Esophagus muscularis mucosa (tissue), 4 donors: ENCODE data around the gene USP48. TPM values are rescaled to one million over a fixed set of nuclear protein-coding genes. Genes with fewer than 3 reads are reported as not detected.

Experiments
- DNase-seq: peaks from one replicate; pipeline ENCODE4 v3.0.0-alpha.2; 2017; ENCODE audit errors: extremely low spot score
- H3K27ac ChIP-seq, 4 donors: fragments of 200-600 bp; sonication (generic); replicated peaks in 1 of 4; 1 replicate in 3 of 4; 2 replicates in 1 of 4; pipeline ENCODE4 v1.5.1; 2016 to 2019; ENCODE audit warnings: mild to moderate bottlenecking in 1 of 4
- H3K27me3 ChIP-seq, 4 donors: fragments of 200-600 bp; sonication (generic); one replicate each; pipeline versions ENCODE4 v1.5.1 to v1.6.0; 2016 to 2019
- H3K36me3 ChIP-seq, 4 donors: fragments of 200-600 bp; sonication (generic); one replicate each; pipeline ENCODE4 v1.5.1; 2016 to 2019
- H3K4me1 ChIP-seq, 4 donors: fragments of 200-600 bp; sonication (generic); one replicate each; pipeline ENCODE4 v1.5.1; 2016 to 2019
- H3K4me3 ChIP-seq, 4 donors: fragments of 200-600 bp; sonication (generic); 1 replicate in 2 of 4; 2 replicates in 2 of 4; pipeline ENCODE4 v1.5.1; 2016 to 2019; ENCODE audit warnings: mild to moderate bottlenecking in 4 of 4, moderate library complexity in 1 of 4
- H3K9me3 ChIP-seq, 4 donors: fragments of 200-600 bp; sonication (generic); 1 replicate in 3 of 4; 2 replicates in 1 of 4; pipeline ENCODE4 v1.5.1; 2016 to 2019
- CTCF ChIP-seq, 3 experiments: fragments of 200-600 bp in 2 of 3; fragments of 450-650 bp in 1 of 3; sonication (generic) in 2 of 3; IDR thresholded peaks; one replicate each; pipeline ENCODE4 v1.5.1; 2017 to 2019; ENCODE audit warnings: antibody characterized with exemption in 3 of 3, mild to moderate bottlenecking in 2 of 3, moderate library complexity in 1 of 3
- EP300 ChIP-seq: sonication (generic); formaldehyde crosslinking; IDR thresholded peaks from one replicate; pipeline ENCODE4 v1.6.1; 2017; ENCODE audit warnings: antibody characterized with exemption
- POLR2A ChIP-seq: fragments of 450-650 bp; IDR thresholded peaks from one replicate; pipeline ENCODE4 v1.6.1; 2017; ENCODE audit warnings: antibody characterized with exemption, moderate library complexity, mild to moderate bottlenecking, low read depth
- POLR2AphosphoS5 ChIP-seq, 2 donors: sonication (generic); formaldehyde crosslinking; IDR thresholded peaks; one replicate each; pipeline ENCODE4 v1.6.1; 2017; ENCODE audit warnings: antibody characterized with exemption in 2 of 2
- WGBS: methylation state at CpG from one replicate; pipeline ENCODE4 v1.1.5; 2018; 5-methylcytosine and 5-hydroxymethylcytosine counted together
- intact Hi-C: fragments of 100-400 bp; cut with DNase I; formaldehyde crosslinking; loops from one replicate; pipeline ENCODE4 v1.15.1; 2023
- total RNA-seq, 4 donors: library from RNA; depleted of rRNA; stranded (reverse); fragments of >200 nt; gene quantifications; one replicate each; pipeline versions ENCODE4 v1.1.0 to v1.2.1, GENCODE V29; 2016

The USP48 gene
- total RNA-seq, 4 donors from 2014 or later = 29.3 to 46.5 (median 37.7) TPM

GRCh38 chr1:21689661-21690372 lies 93.1 kb downstream of the USP48 start:
- Histone ChIP-seq H3K27ac (no peak overlapping the region), H3K9me3 (peaks cover 0 to under 1% (median 0%) of the 10 kb centered on the region in 4 donors), H3K36me3 (peaks cover 38 to 100% (median 92%) of the 10 kb centered on the region in 4 donors), H3K27me3 (no peaks in the 10 kb centered on the region), H3K4me3 (no peak overlapping the region), H3K4me1 (no peaks in the 10 kb centered on the region)
- whole genome bisulfite sequencing = 94% methylated on average over 6 of the region's 6 CpGs
- DNase-seq = no peak
- TF ChIP-seq POLR2A = no peak
- no peak for TF ChIP-seq EP300
- no peak for TF ChIP-seq POLR2AphosphoS5 (IDR thresholded peaks at IDR 0.05)
- TF ChIP-seq CTCF (IDR thresholded peaks at IDR 0.05) = no peak
- intact Hi-C loops = no loop called here

- no peaks in the 10 kb centered on the region for H3K27me3 ChIP-seq
- H3K4me1 ChIP-seq = no peaks in the 10 kb centered on the region
- intact Hi-C loops = no loop called here
- H3K36me3 ChIP-seq = peaks cover 31 to 96% (median 80%) of the 10 kb centered on the region in 4 donors
- H3K4me3 ChIP-seq = no peak overlapping the region
- WGBS = 88% methylated on average over 2 of the region's 2 CpGs
- peaks cover 0 to 3% (median 0%) of the 10 kb centered on the region in 4 donors for H3K9me3 ChIP-seq
- TF ChIP-seq POLR2A = no peak
- no peak overlapping the region for H3K27ac ChIP-seq
- no peak for DNase-seq
Measured at GRCh38 chr1:21687081-21687529, 95.8 kb downstream of the USP48 start.

- Histone ChIP-seq H3K36me3 (peaks cover 30 to 93% (median 75%) of the 10 kb centered on the region in 4 donors), H3K4me3 (no peak overlapping the region), H3K27ac (no peak overlapping the region), H3K27me3 (no peaks in the 10 kb centered on the region), H3K9me3 (peaks cover 0 to 3% (median 0%) of the 10 kb centered on the region in 4 donors), H3K4me1 (no peaks in the 10 kb centered on the region)
- DNase-seq = no peak
- intact Hi-C loops = no loop called here
- TF ChIP-seq POLR2A = no peak
- WGBS = 96% methylated on average over 4 of the region's 4 CpGs
Measured at GRCh38 chr1:21685946-21686678, 96.8 kb downstream of the USP48 start.

- intact Hi-C loops = no loop called here
- Histone ChIP-seq H3K27ac (no peak overlapping the region), H3K4me3 (no peak overlapping the region), H3K36me3 (peaks cover 27 to 87% (median 65%) of the 10 kb centered on the region in 4 donors), H3K9me3 (peaks cover 0 to 3% (median 0%) of the 10 kb centered on the region in 4 donors), H3K27me3 (no peaks in the 10 kb centered on the region), H3K4me1 (no peaks in the 10 kb centered on the region)
- no peak for TF ChIP-seq POLR2AphosphoS5 (IDR thresholded peaks at IDR 0.05)
- TF ChIP-seq EP300 = no peak
- TF ChIP-seq POLR2A = no peak
- TF ChIP-seq CTCF (IDR thresholded peaks at IDR 0.05) = no peak
- 85% methylated on average over 9 of the region's 9 CpGs for WGBS
- no peak for DNase-seq
Measured at GRCh38 chr1:21681426-21681825, 101.5 kb downstream of the USP48 start.

- 71% methylated on average over 3 of the region's 3 CpGs for WGBS
- peaks cover 0 to 3% (median 0%) of the 10 kb centered on the region in 4 donors for H3K9me3 ChIP-seq
- intact Hi-C loops = no loop called here
- TF ChIP-seq POLR2A (no peak), EP300 (no peak), POLR2AphosphoS5 (IDR thresholded peaks at IDR 0.05) (no peak), CTCF (IDR thresholded peaks at IDR 0.05) (no peak)
- no peaks in the 10 kb centered on the region for H3K27me3 ChIP-seq
- DNase-seq = no peak
- H3K4me1 ChIP-seq = no peaks in the 10 kb centered on the region
- no peak overlapping the region for H3K27ac ChIP-seq
- H3K36me3 ChIP-seq = peaks cover 22 to 82% (median 60%) of the 10 kb centered on the region in 4 donors
- no peak overlapping the region for H3K4me3 ChIP-seq
Measured at GRCh38 chr1:21680918-21681317, 102.0 kb downstream of the USP48 start.
